Measurements from ENCODE around the gene SPRR2F. TPM values are rescaled to one million over a fixed set of nuclear protein-coding genes. Genes with fewer than 3 reads are reported as not detected.
"Not testable (repeated sequence)": the region's sequence is repeated elsewhere in the genome, so short reads cannot be mapped to it uniquely, and the experiment has no call there.

The SPRR2F gene, protein sequence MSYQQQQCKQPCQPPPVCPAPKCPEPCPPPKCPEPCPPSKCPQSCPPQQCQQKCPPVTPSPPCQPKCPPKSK
- not detected in 2 replicates for total RNA-seq (2012; rRNA removed)

DNA sequence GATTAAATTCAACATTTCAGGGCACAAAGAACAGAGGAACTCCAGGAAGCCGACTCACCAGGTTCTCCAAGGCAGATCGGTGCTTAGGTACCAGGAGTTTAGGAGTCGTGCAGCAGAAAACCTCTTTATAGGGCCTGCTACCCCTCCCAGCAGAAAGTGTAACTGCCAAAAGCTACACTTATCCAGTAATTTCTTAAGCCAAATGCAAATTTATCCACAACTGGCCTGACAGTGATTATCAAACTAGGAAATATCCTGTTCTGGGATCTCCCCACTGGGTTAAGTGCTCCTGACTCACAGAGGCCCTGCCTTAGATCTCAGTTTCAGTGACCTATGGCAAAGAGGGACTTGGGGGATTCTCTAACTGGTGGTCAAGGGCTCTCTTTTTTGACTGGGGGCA, at the start of gene SPRR2F:
SPRR2F (minus strand) TSS at position 101 of the 400 bp plus-strand sequence. CDS start 783 bp downstream, outside the sequence.
- H3K9me3 ChIP-seq (replicated peaks; ENCODE audit: low read length): no peaks in the 10 kb centered on the region
- H3K9ac ChIP-seq (ENCODE audit: low read depth, low read length): no peak within 1 kb of the TSS
- H3K27me3 ChIP-seq (ENCODE audit: control insufficient read depth, insufficient read depth, low read length): peaks cover 6% of the 10 kb centered on the region
- H3K4me2 ChIP-seq (ENCODE audit: low read length): no peak within 1 kb of the TSS
- H3K4me1 ChIP-seq (ENCODE audit: control insufficient read depth, insufficient read depth, low read length): no peaks in the 10 kb centered on the region
- H3K36me3 ChIP-seq (ENCODE audit: insufficient read depth, low read length): no peaks in the 10 kb centered on the region
- H3K4me3 ChIP-seq (ENCODE audit: low read length): no peak within 1 kb of the TSS

DNA sequence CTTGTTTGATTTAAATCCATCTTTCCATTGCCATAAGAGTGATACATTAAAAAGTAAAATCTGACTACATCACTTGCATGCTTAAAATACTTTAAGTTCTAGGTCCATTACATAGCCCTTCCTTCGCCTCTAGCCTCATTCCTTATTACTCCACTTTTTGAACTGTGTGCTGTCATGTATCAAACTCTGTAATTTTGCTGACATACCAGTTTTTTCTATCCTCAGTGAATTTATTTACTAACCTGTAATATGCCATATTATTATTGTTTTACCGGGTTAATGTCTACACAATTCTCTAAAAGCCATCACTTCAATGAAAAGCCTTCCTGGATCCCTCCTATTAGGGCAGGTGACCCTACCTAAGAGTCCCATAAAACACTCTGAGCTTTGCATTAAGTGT, 42.2 kb upstream of the SPRR2F start:
- Histone ChIP-seq H3K27me3 (ENCODE audit: control insufficient read depth, insufficient read depth, low read length) (no peaks in the 10 kb centered on the region), H3K4me1 (ENCODE audit: control insufficient read depth, insufficient read depth, low read length) (no peaks in the 10 kb centered on the region), H3K4me2 (ENCODE audit: low read length) (no peak overlapping the region), H3K9ac (ENCODE audit: low read depth, low read length) (no peak overlapping the region), H3K4me3 (ENCODE audit: low read length) (no peak overlapping the region), H3K36me3 (ENCODE audit: insufficient read depth, low read length) (no peaks in the 10 kb centered on the region), H3K9me3 (replicated peaks; ENCODE audit: low read length) (no peaks in the 10 kb centered on the region)

DNA sequence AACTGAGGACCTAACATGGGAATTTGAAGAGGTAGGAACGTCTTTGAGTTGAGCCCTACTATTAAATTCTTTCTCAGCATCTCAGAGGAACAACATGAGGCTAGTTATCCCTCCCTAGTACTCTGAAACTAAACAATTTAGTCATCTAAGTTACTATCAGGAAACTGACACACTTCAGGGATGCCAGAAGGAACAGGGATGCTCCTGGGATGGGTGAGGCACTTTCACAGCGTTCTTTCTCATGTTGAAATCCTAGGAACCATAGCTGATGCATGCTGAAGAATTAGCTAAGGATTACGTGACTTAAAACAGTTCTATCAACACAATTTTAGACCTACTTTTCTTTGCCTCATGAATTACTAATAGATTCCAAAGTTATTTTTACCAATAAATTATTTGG, 39.2 kb upstream of the SPRR2F start:
- Histone ChIP-seq H3K9me3 (replicated peaks; ENCODE audit: low read length) (no peaks in the 10 kb centered on the region), H3K4me3 (ENCODE audit: low read length) (no peak overlapping the region), H3K27me3 (ENCODE audit: control insufficient read depth, insufficient read depth, low read length) (no peaks in the 10 kb centered on the region), H3K4me1 (ENCODE audit: control insufficient read depth, insufficient read depth, low read length) (no peaks in the 10 kb centered on the region), H3K9ac (ENCODE audit: low read depth, low read length) (no peak overlapping the region), H3K36me3 (ENCODE audit: insufficient read depth, low read length) (no peaks in the 10 kb centered on the region), H3K4me2 (ENCODE audit: low read length) (no peak overlapping the region)

DNA sequence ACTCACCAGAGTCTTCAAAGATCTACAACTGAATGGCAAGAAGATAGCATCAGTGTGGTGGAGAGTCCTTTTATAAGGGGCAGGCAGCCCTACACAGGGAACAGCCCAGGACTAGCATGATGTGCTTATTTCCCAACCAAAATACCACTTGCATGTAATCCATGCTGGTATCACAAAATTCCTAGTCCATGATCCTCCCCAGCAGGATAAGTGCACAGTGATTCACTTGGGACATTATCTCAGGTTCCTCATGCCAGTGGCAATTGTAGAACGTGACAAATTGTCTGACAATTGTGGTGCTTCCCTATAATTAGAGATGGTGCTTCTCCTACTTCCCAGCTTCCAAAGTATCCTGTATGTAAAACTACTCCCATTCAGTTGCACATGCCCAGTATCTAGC, 37.5 kb upstream of the SPRR2F start, which contains the start of gene SPRR2G:
SPRR2G (minus strand) TSS at position 45 of the 400 bp plus-strand sequence. CDS start 780 bp downstream, outside the sequence.
- H3K4me1 ChIP-seq (ENCODE audit: control insufficient read depth, insufficient read depth, low read length): no peaks in the 10 kb centered on the region
- no peaks in the 10 kb centered on the region for H3K9me3 ChIP-seq (replicated peaks; ENCODE audit: low read length)
- no peak within 1 kb of the TSS for H3K4me2 ChIP-seq (ENCODE audit: low read length)
- no peaks in the 10 kb centered on the region for H3K36me3 ChIP-seq (ENCODE audit: insufficient read depth, low read length)
- no peaks in the 10 kb centered on the region for H3K27me3 ChIP-seq (ENCODE audit: control insufficient read depth, insufficient read depth, low read length)
- H3K4me3 ChIP-seq (ENCODE audit: low read length): no peak within 1 kb of the TSS
- H3K9ac ChIP-seq (ENCODE audit: low read depth, low read length): no peak within 1 kb of the TSS

DNA sequence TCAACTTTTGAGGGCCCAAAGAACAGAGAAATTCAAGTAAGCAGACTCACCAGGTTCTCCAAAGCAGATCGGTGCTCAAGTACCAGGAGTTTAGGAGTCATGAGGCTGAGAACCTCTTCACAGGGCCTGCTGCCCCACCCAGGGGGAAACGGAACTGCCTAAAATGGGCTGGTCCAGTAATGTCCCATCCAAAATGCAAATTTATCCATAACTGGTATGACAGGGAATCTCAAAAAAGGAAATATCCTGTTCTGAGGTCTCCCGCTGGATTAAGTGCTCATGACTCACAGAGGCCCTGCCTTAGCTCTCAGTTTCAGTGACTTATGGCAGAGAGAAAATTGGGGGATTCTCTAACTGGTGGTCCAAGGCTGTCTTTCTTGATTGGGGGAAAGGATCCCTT, 28.1 kb upstream of the SPRR2F start:
- Histone ChIP-seq H3K4me3 (ENCODE audit: low read length) (no peak overlapping the region), H3K4me1 (ENCODE audit: control insufficient read depth, insufficient read depth, low read length) (no peaks in the 10 kb centered on the region), H3K9ac (ENCODE audit: low read depth, low read length) (no peak overlapping the region), H3K9me3 (replicated peaks; ENCODE audit: low read length) (no peaks in the 10 kb centered on the region), H3K4me2 (ENCODE audit: low read length) (no peak overlapping the region), H3K36me3 (ENCODE audit: insufficient read depth, low read length) (no peaks in the 10 kb centered on the region), H3K27me3 (ENCODE audit: control insufficient read depth, insufficient read depth, low read length) (no peaks in the 10 kb centered on the region)

DNA sequence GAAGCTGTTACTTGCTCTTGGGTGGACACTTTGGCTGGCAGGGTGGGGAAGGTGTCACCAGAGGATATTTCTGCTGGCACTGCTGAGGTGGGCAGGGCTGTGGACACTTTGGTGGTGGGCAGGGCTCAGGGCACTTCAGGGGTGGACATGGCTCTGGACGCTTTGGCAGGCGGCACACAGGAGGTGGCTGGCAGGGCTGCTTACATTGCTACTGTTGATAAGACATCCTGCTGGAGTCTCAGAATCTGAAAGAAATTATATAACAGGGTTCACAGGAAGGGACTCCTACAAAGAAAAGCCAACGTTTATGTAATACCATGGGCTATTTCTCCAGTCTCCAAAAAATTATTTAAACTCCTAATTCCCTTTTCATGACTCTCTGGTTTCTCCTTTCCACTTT, 27.2 kb upstream of the SPRR2F start:
- no peaks in the 10 kb centered on the region for H3K9me3 ChIP-seq (replicated peaks; ENCODE audit: low read length)
- H3K4me1 ChIP-seq (ENCODE audit: control insufficient read depth, insufficient read depth, low read length): no peaks in the 10 kb centered on the region
- no peaks in the 10 kb centered on the region for H3K36me3 ChIP-seq (ENCODE audit: insufficient read depth, low read length)
- H3K9ac ChIP-seq (ENCODE audit: low read depth, low read length): no peak overlapping the region
- no peak overlapping the region for H3K4me3 ChIP-seq (ENCODE audit: low read length)
- no peaks in the 10 kb centered on the region for H3K27me3 ChIP-seq (ENCODE audit: control insufficient read depth, insufficient read depth, low read length)
- no peak overlapping the region for H3K4me2 ChIP-seq (ENCODE audit: low read length)

DNA sequence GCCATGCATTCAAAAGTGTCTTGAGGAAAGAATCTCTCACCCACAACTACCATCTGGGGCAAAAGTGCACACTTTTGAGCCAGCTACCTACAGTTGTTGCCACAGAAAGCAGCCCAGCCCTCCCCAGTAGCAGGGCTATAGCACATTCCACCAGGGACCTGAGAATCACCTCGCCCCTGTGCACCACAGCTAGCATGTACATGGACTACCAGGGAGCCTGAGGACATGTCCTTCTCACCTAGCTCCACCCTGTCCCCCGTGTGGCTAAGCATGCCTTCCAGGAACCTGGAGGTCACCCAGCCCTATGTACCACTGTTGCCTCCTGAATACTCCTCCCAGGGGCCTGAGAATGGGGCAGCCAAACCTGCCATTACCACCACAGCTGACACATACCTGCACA, 20.4 kb upstream of the SPRR2F start:
- no peak overlapping the region for H3K4me3 ChIP-seq (ENCODE audit: low read length)
- H3K27me3 ChIP-seq (ENCODE audit: control insufficient read depth, insufficient read depth, low read length): no peaks in the 10 kb centered on the region
- no peaks in the 10 kb centered on the region for H3K36me3 ChIP-seq (ENCODE audit: insufficient read depth, low read length)
- H3K9me3 ChIP-seq (replicated peaks; ENCODE audit: low read length): no peaks in the 10 kb centered on the region
- H3K4me1 ChIP-seq (ENCODE audit: control insufficient read depth, insufficient read depth, low read length): no peaks in the 10 kb centered on the region
- no peak overlapping the region for H3K9ac ChIP-seq (ENCODE audit: low read depth, low read length)
- no peak overlapping the region for H3K4me2 ChIP-seq (ENCODE audit: low read length)

DNA sequence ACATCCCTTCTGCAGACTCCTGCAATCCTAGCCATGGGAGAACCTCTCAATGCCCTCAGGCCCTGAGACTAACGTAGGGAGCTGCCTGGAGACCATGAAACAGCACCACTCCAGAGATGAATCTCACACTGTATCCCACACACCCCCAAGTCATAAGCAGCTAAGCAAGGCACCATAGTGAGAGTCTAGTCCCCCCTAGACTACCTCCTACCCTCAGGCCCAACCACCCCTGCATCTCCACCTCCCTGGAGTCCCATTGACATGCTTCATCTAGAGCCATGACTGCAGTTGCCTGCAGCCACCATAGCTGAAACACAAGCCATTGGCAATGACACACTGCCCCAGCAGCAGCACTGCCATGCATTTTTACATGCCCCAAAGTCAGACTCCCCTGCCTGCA, 20.0 kb upstream of the SPRR2F start:
- Histone ChIP-seq H3K4me2 (ENCODE audit: low read length) (no peak overlapping the region), H3K4me1 (ENCODE audit: control insufficient read depth, insufficient read depth, low read length) (no peaks in the 10 kb centered on the region), H3K27me3 (ENCODE audit: control insufficient read depth, insufficient read depth, low read length) (no peaks in the 10 kb centered on the region), H3K9me3 (replicated peaks; ENCODE audit: low read length) (no peaks in the 10 kb centered on the region), H3K4me3 (ENCODE audit: low read length) (no peak overlapping the region), H3K36me3 (ENCODE audit: insufficient read depth, low read length) (no peaks in the 10 kb centered on the region), H3K9ac (ENCODE audit: low read depth, low read length) (no peak overlapping the region)

DNA sequence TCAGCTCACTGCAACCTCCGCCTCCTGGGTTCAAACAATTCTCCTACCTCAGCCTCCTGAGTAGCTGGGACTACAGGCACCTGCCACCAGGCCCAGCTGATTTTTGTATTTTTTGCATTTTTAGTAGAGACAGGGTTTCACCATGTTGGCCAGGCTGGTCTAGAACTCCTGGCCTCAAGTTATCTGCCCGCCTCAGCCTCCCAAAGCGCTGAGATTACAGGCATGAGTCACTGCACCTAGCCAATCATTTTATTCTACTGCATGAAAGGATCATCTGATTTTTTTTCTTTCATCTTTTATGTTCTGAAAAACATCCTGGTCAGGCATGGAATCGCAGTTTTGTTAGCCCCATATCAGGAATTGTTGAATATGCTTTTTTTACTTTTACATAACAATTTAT, 15.4 kb upstream of the SPRR2F start:
- not testable (repeated sequence) for H3K36me3 ChIP-seq (ENCODE audit: insufficient read depth, low read length); H3K9me3 ChIP-seq (replicated peaks; ENCODE audit: low read length); H3K4me1 ChIP-seq (ENCODE audit: control insufficient read depth, insufficient read depth, low read length); H3K4me3 ChIP-seq (ENCODE audit: low read length); H3K4me2 ChIP-seq (ENCODE audit: low read length); H3K9ac ChIP-seq (ENCODE audit: low read depth, low read length); H3K27me3 ChIP-seq (ENCODE audit: control insufficient read depth, insufficient read depth, low read length)

DNA sequence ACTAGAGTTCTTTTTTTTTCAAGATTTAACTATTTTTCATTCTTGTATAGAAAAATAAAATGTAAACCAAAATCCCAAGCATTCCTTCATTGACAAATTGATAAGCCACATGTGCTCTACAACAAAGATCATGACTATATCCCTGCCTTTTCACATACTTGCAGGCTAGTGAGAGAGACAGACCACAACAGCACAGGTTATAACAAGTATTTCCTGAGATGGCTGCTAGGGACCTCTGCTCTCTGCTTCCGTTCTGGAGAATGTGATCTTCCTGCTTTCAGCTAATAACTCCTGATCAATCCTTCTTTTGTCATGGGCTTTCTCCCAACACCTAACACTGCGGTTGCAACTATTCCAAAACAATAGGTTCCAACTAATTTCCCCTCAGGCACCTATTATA, 14.0 kb upstream of the SPRR2F start:
- Histone ChIP-seq H3K4me3 (ENCODE audit: low read length) (no peak overlapping the region), H3K27me3 (ENCODE audit: control insufficient read depth, insufficient read depth, low read length) (no peaks in the 10 kb centered on the region), H3K36me3 (ENCODE audit: insufficient read depth, low read length) (no peaks in the 10 kb centered on the region), H3K9ac (ENCODE audit: low read depth, low read length) (no peak overlapping the region), H3K4me2 (ENCODE audit: low read length) (no peak overlapping the region), H3K9me3 (replicated peaks; ENCODE audit: low read length) (no peaks in the 10 kb centered on the region), H3K4me1 (ENCODE audit: control insufficient read depth, insufficient read depth, low read length) (no peaks in the 10 kb centered on the region)

DNA sequence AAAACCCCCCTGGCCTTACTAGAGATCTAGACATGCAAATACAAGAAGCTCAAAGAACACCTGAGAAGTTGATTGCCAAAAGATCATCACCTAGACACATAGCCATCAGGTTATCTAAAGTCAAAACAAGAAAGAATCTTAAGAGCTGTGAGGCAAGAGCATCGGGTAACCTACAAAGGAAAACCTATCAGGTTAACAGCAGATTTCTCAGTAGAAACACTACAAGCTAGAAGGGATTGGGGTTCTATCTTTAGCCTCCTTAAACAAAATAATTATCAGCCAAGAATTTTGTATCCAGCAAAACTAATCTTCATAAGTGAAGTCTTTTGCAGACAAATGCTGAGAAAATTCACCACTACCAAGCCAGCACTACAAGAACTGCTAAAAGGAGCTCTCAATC, 12.2 kb upstream of the SPRR2F start:
- no peak overlapping the region for H3K9ac ChIP-seq (ENCODE audit: low read depth, low read length)
- no peaks in the 10 kb centered on the region for H3K27me3 ChIP-seq (ENCODE audit: control insufficient read depth, insufficient read depth, low read length)
- H3K4me1 ChIP-seq (ENCODE audit: control insufficient read depth, insufficient read depth, low read length): no peaks in the 10 kb centered on the region
- H3K9me3 ChIP-seq (replicated peaks; ENCODE audit: low read length): no peaks in the 10 kb centered on the region
- no peak overlapping the region for H3K4me2 ChIP-seq (ENCODE audit: low read length)
- H3K4me3 ChIP-seq (ENCODE audit: low read length): no peak overlapping the region
- no peaks in the 10 kb centered on the region for H3K36me3 ChIP-seq (ENCODE audit: insufficient read depth, low read length)

DNA sequence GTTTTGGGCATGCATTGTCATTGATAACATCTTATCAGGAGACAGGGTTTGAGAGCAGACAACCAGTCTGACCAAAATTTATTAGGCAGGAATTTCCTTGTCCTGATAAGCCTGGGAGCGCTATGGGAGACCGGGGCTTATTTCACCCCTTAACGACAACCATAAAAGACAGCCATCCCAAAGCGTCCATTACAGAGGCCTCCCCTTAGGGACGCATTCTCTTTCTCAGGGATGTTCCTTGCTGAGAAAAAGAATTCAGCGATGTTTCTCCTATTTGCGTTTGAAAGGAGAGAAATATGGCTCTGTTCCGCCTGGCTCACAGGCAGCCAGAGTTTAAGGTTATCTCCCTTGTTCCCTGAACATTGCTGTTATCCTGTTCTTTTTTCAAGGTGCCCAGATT, 10.5 kb upstream of the SPRR2F start:
- not testable (repeated sequence) for H3K4me1 ChIP-seq (ENCODE audit: control insufficient read depth, insufficient read depth, low read length); H3K36me3 ChIP-seq (ENCODE audit: insufficient read depth, low read length); H3K4me2 ChIP-seq (ENCODE audit: low read length); H3K9me3 ChIP-seq (replicated peaks; ENCODE audit: low read length); H3K4me3 ChIP-seq (ENCODE audit: low read length); H3K27me3 ChIP-seq (ENCODE audit: control insufficient read depth, insufficient read depth, low read length); H3K9ac ChIP-seq (ENCODE audit: low read depth, low read length)
